Measurements from ENCODE around the gene FKRP. TPM values are rescaled to one million over a fixed set of nuclear protein-coding genes. Genes with fewer than 3 reads are reported as not detected.

The FKRP gene
- total RNA-seq, 1 experiment from 2014 or later: 35.0 TPM

DNA sequence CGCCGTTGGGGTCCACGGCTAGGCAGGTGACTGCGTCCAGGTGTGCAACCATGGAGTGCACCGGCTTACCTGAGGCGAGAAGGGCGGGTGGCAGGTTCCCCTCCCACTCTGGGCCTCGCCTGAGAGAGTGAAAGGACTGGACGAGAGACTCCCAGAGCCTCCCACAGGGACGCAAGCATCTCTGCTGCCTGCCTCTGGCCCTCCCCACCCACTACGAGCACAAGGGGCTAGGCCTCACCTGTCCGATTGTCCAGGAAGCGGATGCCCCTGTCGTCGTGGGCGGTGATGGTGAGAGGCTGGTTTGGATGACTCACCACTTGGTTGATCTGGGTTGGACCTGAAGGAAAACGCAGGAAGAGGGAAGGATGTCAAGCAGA, 23.9 kb upstream of the FKRP start:
- no peaks in the 10 kb centered on the region for H3K27me3 Mint-ChIP-seq (ENCODE audit: unreplicated experiment)
- H3K9me3 Mint-ChIP-seq (ENCODE audit: low read depth, unreplicated experiment): no peaks in the 10 kb centered on the region
- no peak overlapping the region for H3K27ac Mint-ChIP-seq (ENCODE audit: unreplicated experiment)
- TF ChIP-seq, protein P1, sequence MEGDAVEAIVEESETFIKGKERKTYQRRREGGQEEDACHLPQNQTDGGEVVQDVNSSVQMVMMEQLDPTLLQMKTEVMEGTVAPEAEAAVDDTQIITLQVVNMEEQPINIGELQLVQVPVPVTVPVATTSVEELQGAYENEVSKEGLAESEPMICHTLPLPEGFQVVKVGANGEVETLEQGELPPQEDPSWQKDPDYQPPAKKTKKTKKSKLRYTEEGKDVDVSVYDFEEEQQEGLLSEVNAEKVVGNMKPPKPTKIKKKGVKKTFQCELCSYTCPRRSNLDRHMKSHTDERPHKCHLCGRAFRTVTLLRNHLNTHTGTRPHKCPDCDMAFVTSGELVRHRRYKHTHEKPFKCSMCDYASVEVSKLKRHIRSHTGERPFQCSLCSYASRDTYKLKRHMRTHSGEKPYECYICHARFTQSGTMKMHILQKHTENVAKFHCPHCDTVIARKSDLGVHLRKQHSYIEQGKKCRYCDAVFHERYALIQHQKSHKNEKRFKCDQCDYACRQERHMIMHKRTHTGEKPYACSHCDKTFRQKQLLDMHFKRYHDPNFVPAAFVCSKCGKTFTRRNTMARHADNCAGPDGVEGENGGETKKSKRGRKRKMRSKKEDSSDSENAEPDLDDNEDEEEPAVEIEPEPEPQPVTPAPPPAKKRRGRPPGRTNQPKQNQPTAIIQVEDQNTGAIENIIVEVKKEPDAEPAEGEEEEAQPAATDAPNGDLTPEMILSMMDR (IDR thresholded peaks at IDR 0.05; ENCODE audit: unreplicated experiment): no peak
- intact Hi-C loops (cut with micrococcal nuclease; ENCODE audit: unreplicated experiment): no loop called here
- BruUV-seq (replicated peaks): no TSS peak
- H3K4me3 Mint-ChIP-seq (ENCODE audit: low read depth, unreplicated experiment): no peak overlapping the region
- no peak for DNase-seq
- peaks cover 18% of the 10 kb centered on the region for H3K4me1 Mint-ChIP-seq (ENCODE audit: low read depth, unreplicated experiment)
- peaks cover 79% of the 10 kb centered on the region for H3K36me3 Mint-ChIP-seq (ENCODE audit: insufficient read depth, unreplicated experiment)
- CTCF ChIA-PET: no interaction called here

DNA sequence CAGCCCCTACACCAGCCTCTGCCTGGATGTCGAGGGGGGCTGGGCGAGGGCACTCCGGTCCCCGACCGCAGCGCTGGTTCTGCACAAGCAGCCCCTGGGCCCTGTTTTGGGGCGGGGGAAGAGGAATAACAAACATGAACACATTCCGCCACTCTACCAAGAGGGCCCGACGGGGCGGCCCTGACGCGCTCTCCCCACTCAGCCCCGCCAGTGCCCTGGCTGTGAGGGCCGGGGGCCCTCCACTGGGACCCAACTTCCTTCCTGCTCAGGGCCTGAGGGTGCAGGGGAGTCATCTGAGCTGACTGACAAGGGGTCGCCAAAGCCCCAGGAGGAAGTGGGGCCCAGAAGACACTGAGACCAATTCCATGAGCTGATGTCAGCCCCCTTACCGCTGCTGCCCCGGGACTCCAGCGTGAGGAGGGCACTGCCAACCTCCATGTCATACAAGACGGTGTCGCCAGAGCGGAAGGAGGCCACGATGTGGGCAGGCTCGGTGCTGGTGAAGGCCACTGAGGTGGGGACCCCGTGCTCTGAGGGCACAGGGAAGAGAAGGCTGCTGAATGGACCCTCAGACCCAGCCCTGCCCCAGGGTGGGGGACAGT, 23.3 kb upstream of the FKRP start:
- H3K9me3 Mint-ChIP-seq (ENCODE audit: low read depth, unreplicated experiment): no peaks in the 10 kb centered on the region
- BruUV-seq (replicated peaks): no TSS peak
- peaks cover 15% of the 10 kb centered on the region for H3K4me1 Mint-ChIP-seq (ENCODE audit: low read depth, unreplicated experiment)
- peaks cover 79% of the 10 kb centered on the region for H3K36me3 Mint-ChIP-seq (ENCODE audit: insufficient read depth, unreplicated experiment)
- intact Hi-C loops (cut with micrococcal nuclease; ENCODE audit: unreplicated experiment): no loop called here
- TF ChIP-seq, protein P1 (IDR thresholded peaks at IDR 0.05; ENCODE audit: unreplicated experiment): no peak
- no peak for DNase-seq
- H3K4me3 Mint-ChIP-seq (ENCODE audit: low read depth, unreplicated experiment): no peak overlapping the region
- CTCF ChIA-PET: interaction anchor here (1.1 kb wide), 1 partner anchor 8 kb away, joined by 5 read pairs; no protein-coding TSS in a partner anchor
- no peak overlapping the region for H3K27ac Mint-ChIP-seq (ENCODE audit: unreplicated experiment)
- no peaks in the 10 kb centered on the region for H3K27me3 Mint-ChIP-seq (ENCODE audit: unreplicated experiment)

DNA sequence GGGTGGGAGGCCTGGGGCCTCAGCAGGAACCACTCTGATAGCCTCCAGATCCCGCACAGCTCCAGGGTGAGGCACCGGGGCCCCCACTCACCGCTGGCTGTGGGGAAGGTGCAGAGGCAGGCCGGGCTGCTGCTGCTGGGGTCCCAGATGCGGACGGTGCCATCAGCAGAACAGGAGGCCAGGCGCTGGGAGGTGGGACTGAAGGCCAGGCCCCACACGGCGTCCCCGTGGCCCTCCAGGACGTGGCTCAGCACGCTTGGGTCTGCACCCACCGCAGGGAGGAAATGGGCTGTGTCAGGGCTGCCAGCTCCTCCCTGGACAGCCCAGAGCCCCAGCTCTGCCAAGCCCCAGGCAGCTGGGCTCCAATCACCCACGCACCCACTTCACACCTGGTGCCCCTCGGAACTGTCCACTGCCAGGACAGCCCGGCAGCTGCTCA, 22.8 kb upstream of the FKRP start:
- H3K27me3 Mint-ChIP-seq (ENCODE audit: unreplicated experiment): no peaks in the 10 kb centered on the region
- intact Hi-C loops (cut with micrococcal nuclease; ENCODE audit: unreplicated experiment): no loop called here
- H3K36me3 Mint-ChIP-seq (ENCODE audit: insufficient read depth, unreplicated experiment): peaks cover 76% of the 10 kb centered on the region
- no peak for DNase-seq
- CTCF ChIA-PET: interaction anchor here (1.1 kb wide), 1 partner anchor 9 kb away, joined by 5 read pairs; no protein-coding TSS in a partner anchor
- peaks cover 10% of the 10 kb centered on the region for H3K4me1 Mint-ChIP-seq (ENCODE audit: low read depth, unreplicated experiment)
- H3K4me3 Mint-ChIP-seq (ENCODE audit: low read depth, unreplicated experiment): no peak overlapping the region
- TF ChIP-seq, protein P1 (IDR thresholded peaks at IDR 0.05; ENCODE audit: unreplicated experiment): no peak
- BruUV-seq (replicated peaks): no TSS peak
- no peaks in the 10 kb centered on the region for H3K9me3 Mint-ChIP-seq (ENCODE audit: low read depth, unreplicated experiment)
- H3K27ac Mint-ChIP-seq (ENCODE audit: unreplicated experiment): no peak overlapping the region

DNA sequence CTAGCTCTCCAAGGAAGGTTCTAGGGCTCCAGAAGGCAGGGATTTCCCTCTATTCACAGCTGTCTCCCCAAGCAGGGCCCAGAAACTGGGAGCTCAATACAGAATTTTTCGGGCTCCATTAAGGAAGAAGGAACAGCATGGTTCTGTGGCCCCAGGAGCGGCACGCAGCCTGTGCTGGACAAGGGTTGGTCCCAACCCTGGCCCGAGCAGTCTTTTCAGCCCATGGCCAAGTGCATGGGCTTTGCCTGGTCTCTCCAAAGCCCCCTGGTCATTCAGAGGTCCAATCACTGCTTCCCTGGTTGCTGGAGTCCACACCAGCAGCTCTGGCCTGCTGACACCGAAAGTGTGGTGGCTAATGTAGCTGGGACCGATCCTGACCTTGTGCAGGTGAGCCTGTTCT, 22.4 kb upstream of the FKRP start:
- Mint-ChIP-seq H3K4me3 (ENCODE audit: low read depth, unreplicated experiment) (no peak overlapping the region), H3K27ac (ENCODE audit: unreplicated experiment) (no peak overlapping the region), H3K27me3 (ENCODE audit: unreplicated experiment) (no peaks in the 10 kb centered on the region), H3K36me3 (ENCODE audit: insufficient read depth, unreplicated experiment) (peaks cover 75% of the 10 kb centered on the region), H3K9me3 (ENCODE audit: low read depth, unreplicated experiment) (no peaks in the 10 kb centered on the region), H3K4me1 (ENCODE audit: low read depth, unreplicated experiment) (peaks cover 9% of the 10 kb centered on the region)
- CTCF ChIA-PET: interaction anchor here (1.1 kb wide), 1 partner anchor 9 kb away, joined by 5 read pairs; no protein-coding TSS in a partner anchor
- no TSS peak for BruUV-seq (replicated peaks)
- intact Hi-C loops (cut with micrococcal nuclease; ENCODE audit: unreplicated experiment): no loop called here
- TF ChIP-seq, protein P1 (IDR thresholded peaks at IDR 0.05; ENCODE audit: unreplicated experiment): no peak
- DNase-seq: no peak
